ENCODE measurements around the gene GAS7.

Gene GAS7

GRCh38 chr17:10035885-10036284 lies 162.5 kb downstream of the GAS7 start:
- H3K79me2 ChIP-seq (ENCODE audit: insufficient read depth, low read length), result no peaks in the 10 kb centered on the region
- TF ChIP-seq CTCF (IDR thresholded peaks at IDR 0.05; ENCODE audit: low read length) (no peak), EZH2 (IDR thresholded peaks at IDR 0.05; ENCODE audit: borderline replicate concordance, low read length) (no peak)
- H3K9me2 ChIP-seq (ENCODE audit: low read depth, low read length), result no peaks in the 10 kb centered on the region
- H2AFZ ChIP-seq (ENCODE audit: low read length), result no peak overlapping the region
- H3K27ac ChIP-seq (ENCODE audit: low read depth, low read length, poor library complexity, severe bottlenecking), result no peak overlapping the region
- no peaks in the 10 kb centered on the region for H4K20me1 ChIP-seq (ENCODE audit: insufficient read depth, low read length)
- H3K9me3 ChIP-seq (ENCODE audit: low read length), result no peaks in the 10 kb centered on the region
- no peaks in the 10 kb centered on the region for H3K4me1 ChIP-seq (ENCODE audit: insufficient read depth, low read length, severe bottlenecking)
- H3K4me3 ChIP-seq (ENCODE audit: low read depth, low read length, poor library complexity, severe bottlenecking), result no peak overlapping the region
- no peaks in the 10 kb centered on the region for H3K36me3 ChIP-seq (ENCODE audit: insufficient read depth, low read length)
- H3F3A ChIP-seq (ENCODE audit: insufficient read depth, low read length), result no peaks in the 10 kb centered on the region
- no peak overlapping the region for H3K9ac ChIP-seq (ENCODE audit: low read length)
- H3K4me2 ChIP-seq (ENCODE audit: low read length), result no peak overlapping the region
- no peaks in the 10 kb centered on the region; the same call in 1 of the 2 replicates for H3K27me3 ChIP-seq (ENCODE audit: insufficient read depth, low read length)

- Histone ChIP-seq H2AFZ (ENCODE audit: low read length) (no peak overlapping the region), H3K4me3 (ENCODE audit: low read depth, low read length, poor library complexity, severe bottlenecking) (no peak overlapping the region), H3K9ac (ENCODE audit: low read length) (no peak overlapping the region), H3K36me3 (ENCODE audit: insufficient read depth, low read length) (no peaks in the 10 kb centered on the region), H3K79me2 (ENCODE audit: insufficient read depth, low read length) (no peaks in the 10 kb centered on the region), H3K27me3 (ENCODE audit: insufficient read depth, low read length) (no peaks in the 10 kb centered on the region; the same call in 1 of the 2 replicates), H3K4me2 (ENCODE audit: low read length) (no peak overlapping the region), H3K9me3 (ENCODE audit: low read length) (no peaks in the 10 kb centered on the region), H3F3A (ENCODE audit: insufficient read depth, low read length) (no peaks in the 10 kb centered on the region), H4K20me1 (ENCODE audit: insufficient read depth, low read length) (no peaks in the 10 kb centered on the region), H3K4me1 (ENCODE audit: insufficient read depth, low read length, severe bottlenecking) (no peaks in the 10 kb centered on the region), H3K27ac (ENCODE audit: low read depth, low read length, poor library complexity, severe bottlenecking) (no peak overlapping the region), H3K9me2 (ENCODE audit: low read depth, low read length) (no peaks in the 10 kb centered on the region)
- TF ChIP-seq EZH2 (IDR thresholded peaks at IDR 0.05; ENCODE audit: borderline replicate concordance, low read length) (no peak), CTCF (IDR thresholded peaks at IDR 0.05; ENCODE audit: low read length) (no peak)
Measured at GRCh38 chr17:10034719-10035475, 163.5 kb downstream of the GAS7 start.

- Histone ChIP-seq H3K79me2 (ENCODE audit: insufficient read depth, low read length) (no peaks in the 10 kb centered on the region), H3K4me3 (ENCODE audit: low read depth, low read length, poor library complexity, severe bottlenecking) (no peak overlapping the region), H3K4me1 (ENCODE audit: insufficient read depth, low read length, severe bottlenecking) (no peaks in the 10 kb centered on the region), H3K36me3 (ENCODE audit: insufficient read depth, low read length) (no peaks in the 10 kb centered on the region), H3K9me3 (ENCODE audit: low read length) (no peaks in the 10 kb centered on the region), H3F3A (ENCODE audit: insufficient read depth, low read length) (no peaks in the 10 kb centered on the region), H3K9ac (ENCODE audit: low read length) (no peak overlapping the region), H4K20me1 (ENCODE audit: insufficient read depth, low read length) (no peaks in the 10 kb centered on the region), H3K9me2 (ENCODE audit: low read depth, low read length) (no peaks in the 10 kb centered on the region), H2AFZ (ENCODE audit: low read length) (no peak overlapping the region), H3K27me3 (ENCODE audit: insufficient read depth, low read length) (no peaks in the 10 kb centered on the region; the same call in 1 of the 2 replicates), H3K27ac (ENCODE audit: low read depth, low read length, poor library complexity, severe bottlenecking) (no peak overlapping the region), H3K4me2 (ENCODE audit: low read length) (no peak overlapping the region)
- TF ChIP-seq CTCF (IDR thresholded peaks at IDR 0.05; ENCODE audit: low read length) (no peak), EZH2 (IDR thresholded peaks at IDR 0.05; ENCODE audit: borderline replicate concordance, low read length) (no peak)
Measured at GRCh38 chr17:10033959-10034358, 164.4 kb downstream of the GAS7 start.
